Left lung (tissue), 10 donors: ENCODE results near the gene DSCAML1. TPM values are rescaled to one million over a fixed set of nuclear protein-coding genes. Genes with fewer than 3 reads are reported as not detected.

Experiments
- ATAC-seq: fragments of 200-7000 bp; cut with Tn5 transposase; one replicate; pipeline ENCODE4 v1.9.1; 2020; ENCODE audit warnings: moderate library complexity
- DNase-seq, 4 donors: peaks; one replicate each; pipeline ENCODE4 v3.0.0-alpha.2; 2013 to 2020
- H3K27ac ChIP-seq, 2 donors: fragments of 200-600 bp; sonication (generic) in 1 of 2; one replicate each; pipeline versions ENCODE4 v1.5.0 to v1.8.0; 2020 to 2021
- H3K27me3 ChIP-seq, 2 donors: fragments of 200-600 bp; sonication (generic) in 1 of 2; one replicate each; pipeline versions ENCODE4 v1.5.0 to v1.8.0; 2020 to 2021
- H3K36me3 ChIP-seq, 2 donors: fragments of 200-600 bp; sonication (generic) in 1 of 2; one replicate each; pipeline versions ENCODE4 v1.5.0 to v1.8.0; 2020 to 2021
- H3K4me1 ChIP-seq, 2 donors: fragments of 200-600 bp; one replicate each; pipeline ENCODE4 v1.8.0; 2021
- H3K4me3 ChIP-seq, 2 donors: fragments of 200-600 bp; sonication (generic) in 1 of 2; one replicate each; pipeline versions ENCODE4 v1.5.0 to v1.8.0; 2020 to 2021; ENCODE audit warnings: mild to moderate bottlenecking in 1 of 2
- H3K9me3 ChIP-seq, 2 donors: fragments of 200-600 bp; sonication (generic) in 1 of 2; one replicate each; pipeline versions ENCODE4 v1.5.0 to v1.8.0; 2020 to 2021
- CTCF ChIP-seq, 2 donors: fragments of 200-600 bp; sonication (generic) in 1 of 2; IDR thresholded peaks; one replicate each; pipeline versions ENCODE4 v1.5.0 to v1.8.0; 2021; ENCODE audit warnings: antibody characterized with exemption in 2 of 2
- intact Hi-C, 2 donors: fragments of 100-400 bp; cut with DNase I; formaldehyde crosslinking; loops; one replicate each; pipeline versions ENCODE4 v1.11.2 to v1.14.2; 2022
- polyA plus RNA-seq, 6 donors: library from polyadenylated mRNA; unstranded; fragments of 120-200 nt; gene quantifications; one replicate each; pipeline ENCODE4 v1.2.1, GENCODE V29; 2013; ENCODE audit not compliant: insufficient read length in 6 of 6
- total RNA-seq, 2 donors: library from RNA; stranded (reverse); fragmentation: NEBNext Ultra II Directional; extraction: Animal tissue kit (Norgen Biotek cat#: 25700); gene quantifications; one replicate each; pipeline ENCODE4 v1.2.1, GENCODE V29; 2021
- donor health status: DM: no; HTN: yes; CAD: no.
- donor health status: DM: no; HTN: no; CAD: no.

The DSCAML1 gene
- total and polyA plus RNA-seq, 8 donors = 0.35 to 1.8 (median 1.2) TPM

- Histone ChIP-seq H3K27me3 (no peaks in the 10 kb centered on the region), H3K9me3 (no peaks in the 10 kb centered on the region), H3K4me3 (no peak overlapping the region), H3K27ac (no peak overlapping the region), H3K36me3 (no peaks in the 10 kb centered on the region), H3K4me1 (peaks cover 0 to 2% of the 10 kb centered on the region in 2 donors)
- ATAC-seq (no peak), DNase-seq (no peak)
- TF ChIP-seq CTCF (IDR thresholded peaks at IDR 0.05) = no peak
- intact Hi-C loops = no loop called here
These were observed 83.5 kb downstream of the DSCAML1 start for GRCh38 chr11:117713538-117713991.

GRCh38 chr11:117712530-117712929, 84.5 kb downstream of the DSCAML1 start:
- Histone ChIP-seq H3K9me3 (no peaks in the 10 kb centered on the region), H3K36me3 (no peaks in the 10 kb centered on the region), H3K27ac (no peak overlapping the region), H3K27me3 (no peaks in the 10 kb centered on the region), H3K4me1 (no peaks in the 10 kb centered on the region), H3K4me3 (no peak overlapping the region)
- no peak for ATAC-seq
- intact Hi-C loops = no loop called here
- TF ChIP-seq CTCF (IDR thresholded peaks at IDR 0.05) = no peak
- no peak for DNase-seq

GRCh38 chr11:117711331-117711730, 85.7 kb downstream of the DSCAML1 start:
- Histone ChIP-seq H3K9me3 (no peaks in the 10 kb centered on the region), H3K4me3 (no peak overlapping the region), H3K36me3 (no peaks in the 10 kb centered on the region), H3K27me3 (no peaks in the 10 kb centered on the region), H3K27ac (no peak overlapping the region), H3K4me1 (no peaks in the 10 kb centered on the region)
- ATAC-seq = no peak
- no peak for DNase-seq
- TF ChIP-seq CTCF (IDR thresholded peaks at IDR 0.05) = no peak
- intact Hi-C loops = no loop called here

GRCh38 chr11:117710211-117710610, 86.8 kb downstream of the DSCAML1 start:
- Histone ChIP-seq H3K27me3 (no peaks in the 10 kb centered on the region), H3K36me3 (no peaks in the 10 kb centered on the region), H3K4me1 (no peaks in the 10 kb centered on the region), H3K27ac (no peak overlapping the region), H3K4me3 (no peak overlapping the region), H3K9me3 (no peaks in the 10 kb centered on the region)
- DNase-seq = no peak
- ATAC-seq = no peak
- no peak for TF ChIP-seq CTCF (IDR thresholded peaks at IDR 0.05)
- intact Hi-C loops = no loop called here

GRCh38 chr11:117706322-117706814, 90.6 kb downstream of the DSCAML1 start:
- Histone ChIP-seq H3K27me3 (no peaks in the 10 kb centered on the region), H3K36me3 (no peaks in the 10 kb centered on the region), H3K4me3 (no peak overlapping the region), H3K9me3 (no peaks in the 10 kb centered on the region), H3K4me1 (no peaks in the 10 kb centered on the region), H3K27ac (no peak overlapping the region)
- TF ChIP-seq CTCF (IDR thresholded peaks at IDR 0.05) = no peak
- intact Hi-C loops = no loop called here
- DNase-seq = no peak
- ATAC-seq = no peak
